OCI-LY1 (cell line): ENCODE data around the gene BTLA.

ENCODE experiments used
- EZH2 ChIP-seq: fragments of 200-600 bp; sonication (generic), shearing (Covaris generic); IDR thresholded peaks from 2 replicates; pipeline ENCODE4 v1.8.0; 2017; ENCODE audit warnings: borderline replicate concordance, mixed run types, mild to moderate bottlenecking, antibody characterized with exemption, low read length, moderate library complexity, mixed read lengths
- TF ChIP-seq, protein P1 (sequence below): fragments of 200-600 bp; sonication (generic), shearing (Covaris generic); IDR thresholded peaks from 2 replicates; pipeline ENCODE4 v1.5.1; 2017; ENCODE audit warnings: mild to moderate bottlenecking, antibody characterized with exemption, low read length, moderate library complexity, mixed read lengths

DNA sequence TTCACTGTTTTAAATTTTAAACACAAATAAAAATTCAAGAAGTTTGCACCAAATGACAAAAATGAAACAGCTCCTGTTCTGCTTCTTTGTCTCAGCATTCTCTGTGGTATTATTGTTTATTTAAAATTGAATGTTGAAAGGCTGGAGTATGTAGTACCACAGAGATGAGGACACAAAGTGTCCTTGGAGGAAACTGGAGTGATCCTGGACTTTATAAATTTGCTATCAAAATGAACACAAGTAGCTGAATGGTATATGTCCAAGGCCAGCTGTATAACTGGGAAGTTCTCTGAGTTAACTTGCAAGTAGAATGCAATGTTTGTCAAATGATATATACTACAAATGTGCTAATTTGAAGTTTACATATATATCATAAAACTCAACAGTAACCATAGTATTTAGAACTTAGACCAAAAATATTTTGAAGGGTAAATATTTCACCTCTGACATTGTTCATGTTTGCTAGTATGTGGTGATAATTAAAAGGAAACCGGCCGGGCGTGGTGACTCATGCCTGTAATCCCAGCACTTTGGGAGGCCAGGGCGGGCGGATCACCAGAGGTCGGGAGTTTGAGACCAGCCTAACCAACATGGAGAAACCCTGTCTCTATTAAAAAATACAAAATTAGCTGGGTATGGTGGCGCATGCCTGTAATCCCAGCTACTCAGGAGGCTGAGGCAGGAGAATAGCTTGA is 12.3 kb downstream of the BTLA start:
- TF ChIP-seq, protein P1, sequence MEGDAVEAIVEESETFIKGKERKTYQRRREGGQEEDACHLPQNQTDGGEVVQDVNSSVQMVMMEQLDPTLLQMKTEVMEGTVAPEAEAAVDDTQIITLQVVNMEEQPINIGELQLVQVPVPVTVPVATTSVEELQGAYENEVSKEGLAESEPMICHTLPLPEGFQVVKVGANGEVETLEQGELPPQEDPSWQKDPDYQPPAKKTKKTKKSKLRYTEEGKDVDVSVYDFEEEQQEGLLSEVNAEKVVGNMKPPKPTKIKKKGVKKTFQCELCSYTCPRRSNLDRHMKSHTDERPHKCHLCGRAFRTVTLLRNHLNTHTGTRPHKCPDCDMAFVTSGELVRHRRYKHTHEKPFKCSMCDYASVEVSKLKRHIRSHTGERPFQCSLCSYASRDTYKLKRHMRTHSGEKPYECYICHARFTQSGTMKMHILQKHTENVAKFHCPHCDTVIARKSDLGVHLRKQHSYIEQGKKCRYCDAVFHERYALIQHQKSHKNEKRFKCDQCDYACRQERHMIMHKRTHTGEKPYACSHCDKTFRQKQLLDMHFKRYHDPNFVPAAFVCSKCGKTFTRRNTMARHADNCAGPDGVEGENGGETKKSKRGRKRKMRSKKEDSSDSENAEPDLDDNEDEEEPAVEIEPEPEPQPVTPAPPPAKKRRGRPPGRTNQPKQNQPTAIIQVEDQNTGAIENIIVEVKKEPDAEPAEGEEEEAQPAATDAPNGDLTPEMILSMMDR, result no peak
- no peak for TF ChIP-seq EZH2
